HG03442 (cell line): ENCODE results near the gene COL4A3.

Experiments used
- ATAC-seq: cut with Tn5 transposase; IDR thresholded peaks from one replicate; pipeline ENCODE4 v1.9.1; 2021; ENCODE audit warnings: mild to moderate bottlenecking, moderate library complexity; ENCODE audit not compliant: unreplicated experiment

The COL4A3 gene

DNA sequence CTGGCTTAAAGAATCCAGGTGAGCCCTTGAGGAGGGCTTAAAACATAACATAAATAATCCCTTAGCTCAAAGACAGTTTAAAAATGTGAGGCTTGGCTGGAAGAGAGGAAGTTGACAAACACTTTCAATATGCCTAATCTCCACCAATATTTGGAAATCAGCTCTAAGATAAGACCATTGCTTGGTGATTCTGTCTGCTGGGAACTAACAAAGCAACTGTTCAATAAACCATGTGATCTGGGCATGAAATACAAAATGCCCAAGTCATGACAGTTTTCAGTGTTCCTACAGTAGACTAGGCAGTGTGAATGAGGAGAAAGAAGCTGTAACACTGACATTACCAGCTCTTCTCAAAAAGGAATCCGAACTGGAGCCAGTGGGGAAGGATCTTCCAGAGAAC is 171.3 kb downstream of the COL4A3 start:
- ATAC-seq, result no peak

DNA sequence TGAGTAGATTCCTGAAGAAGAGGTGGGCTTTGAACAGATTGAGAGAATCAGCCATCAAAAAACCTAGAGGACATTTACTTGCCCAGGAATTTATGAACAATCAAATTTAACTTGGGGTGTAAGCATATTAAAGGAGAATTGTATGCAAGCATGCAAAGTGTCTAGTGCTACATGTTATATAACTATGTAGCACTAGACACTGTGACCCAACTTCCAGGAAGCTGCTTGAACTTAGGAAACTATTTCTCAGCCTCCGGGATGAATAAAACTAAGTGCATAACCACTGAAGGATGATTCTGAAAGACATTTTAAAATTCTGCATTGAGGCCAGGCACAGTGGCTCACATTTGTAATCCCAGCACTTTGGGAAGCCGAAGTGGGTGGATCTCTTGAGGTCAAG is 173.0 kb downstream of the COL4A3 start:
- no peak for ATAC-seq

DNA sequence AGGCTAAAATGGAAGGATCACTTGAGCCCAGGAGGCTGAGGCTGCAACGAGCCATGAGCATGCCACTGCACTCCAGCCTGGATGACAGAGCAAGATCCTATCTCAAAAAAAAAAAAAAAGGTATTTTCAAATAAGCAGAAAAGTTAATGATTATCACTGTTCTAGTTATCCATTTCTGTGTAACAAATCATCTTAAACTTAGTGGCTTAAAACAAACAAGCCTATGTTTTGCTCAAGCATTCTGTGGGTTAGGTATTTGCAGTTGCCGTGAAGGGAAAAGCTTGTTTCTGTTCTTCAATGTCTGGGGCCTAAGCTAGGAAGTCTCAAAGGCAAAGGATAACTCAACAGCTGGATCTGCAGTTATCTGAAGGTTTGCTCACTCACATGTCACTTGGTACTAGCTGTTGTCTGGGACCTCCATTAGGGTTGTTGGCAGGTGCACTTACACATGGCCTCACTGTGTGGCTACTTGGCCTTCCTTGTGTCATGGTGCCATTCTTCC is 174.7 kb downstream of the COL4A3 start:
- ATAC-seq, result no peak

DNA sequence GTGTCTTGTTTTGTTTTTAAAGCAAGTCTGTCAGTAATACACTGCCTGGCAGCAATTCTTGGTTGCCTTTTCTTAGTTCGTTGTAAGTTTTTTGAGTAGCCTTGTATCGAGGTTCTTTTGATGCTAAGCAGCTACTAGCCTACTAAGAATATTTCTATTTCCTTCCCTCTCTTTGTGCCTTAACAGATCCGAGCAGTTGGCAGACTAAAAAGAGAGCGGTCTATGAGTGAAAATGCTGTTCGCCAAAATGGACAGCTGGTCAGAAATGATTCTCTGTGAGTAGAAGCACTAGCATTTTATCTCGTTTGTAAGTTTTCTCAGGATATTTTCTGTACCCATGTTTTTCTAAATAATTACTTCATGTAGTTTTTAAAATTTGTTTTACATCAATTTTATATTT is 175.7 kb downstream of the COL4A3 start:
- ATAC-seq, result no peak

GRCh38 chr2:227341553-227341952 is 177.1 kb downstream of the COL4A3 start:
- no peak for ATAC-seq

DNA sequence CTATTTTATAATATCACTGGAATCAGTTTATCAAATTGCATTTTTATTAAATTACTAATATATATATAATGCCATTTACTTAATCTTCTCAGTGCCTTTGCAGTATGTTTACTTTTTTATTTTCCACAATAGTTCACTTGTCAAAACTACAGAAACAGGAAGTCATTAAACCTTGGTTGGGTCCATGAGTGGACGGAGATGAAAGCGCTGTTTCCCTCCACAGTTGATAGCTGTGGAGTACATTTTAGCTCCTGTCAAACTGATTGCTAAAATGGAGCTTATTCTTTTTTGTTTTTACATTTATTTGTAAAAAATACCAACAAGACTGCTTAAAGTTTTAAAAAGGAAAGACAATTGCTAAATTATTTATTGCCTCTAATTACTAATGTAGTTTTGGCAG is 179.8 kb downstream of the COL4A3 start:
- ATAC-seq, result no peak

GRCh38 chr2:227347117-227347516 is 182.7 kb downstream of the COL4A3 start:
- no peak for ATAC-seq

DNA sequence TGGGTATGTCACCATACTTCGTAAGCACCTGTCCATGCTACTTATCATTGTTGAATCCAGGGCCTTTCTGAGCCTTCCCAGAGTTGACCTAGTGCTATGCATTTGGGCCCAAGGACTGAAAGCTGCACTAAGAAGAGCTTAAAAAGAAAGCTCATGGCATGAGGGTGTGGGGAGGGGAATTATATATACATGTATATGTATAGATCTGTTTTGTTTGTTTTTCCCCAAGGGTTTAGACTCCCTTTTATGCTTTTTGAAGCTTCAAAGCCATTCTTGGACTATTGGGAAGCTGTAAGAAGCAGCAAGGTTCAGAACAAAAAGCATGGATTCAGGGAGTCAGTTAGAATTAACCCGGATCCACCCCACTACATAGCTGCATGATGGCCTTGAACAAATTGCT is 183.9 kb downstream of the COL4A3 start:
- no peak for ATAC-seq

- no peak for ATAC-seq
These were observed 185.7 kb downstream of the COL4A3 start for GRCh38 chr2:227349989-227350612.

DNA sequence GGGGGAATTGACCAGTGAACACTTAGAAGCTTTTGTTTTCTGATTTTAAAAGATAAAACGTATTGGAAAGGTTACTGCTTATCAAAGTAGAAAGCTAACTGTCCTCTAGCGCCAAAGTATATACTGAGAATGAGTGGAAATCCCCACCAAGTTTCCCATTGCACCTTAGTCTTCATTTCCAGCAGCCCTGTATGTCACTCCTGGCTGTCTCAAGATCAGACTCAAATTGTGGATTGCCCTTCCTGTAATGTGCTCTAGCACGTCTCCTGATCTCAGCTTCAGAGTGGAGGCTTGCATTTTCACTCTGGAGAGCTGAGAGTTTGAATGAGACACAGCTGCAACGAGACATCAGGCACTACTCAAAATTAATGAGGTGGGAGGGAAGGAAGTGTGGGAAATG is 187.2 kb downstream of the COL4A3 start:
- peak; percentile 86 for ATAC-seq

- no peak for ATAC-seq
These were observed 195.9 kb downstream of the COL4A3 start for GRCh38 chr2:227360351-227360750.

- no peak for ATAC-seq
These were observed 199.3 kb downstream of the COL4A3 start for GRCh38 chr2:227363756-227364155.
